HG02763 (cell line): ENCODE measurements around the gene PRAC2.

Source experiments
- ATAC-seq: cut with Tn5 transposase; IDR thresholded peaks from one replicate; pipeline ENCODE4 v1.9.1; 2021; ENCODE audit warnings: mild to moderate bottlenecking, moderate library complexity; ENCODE audit not compliant: unreplicated experiment

The PRAC2 gene

DNA sequence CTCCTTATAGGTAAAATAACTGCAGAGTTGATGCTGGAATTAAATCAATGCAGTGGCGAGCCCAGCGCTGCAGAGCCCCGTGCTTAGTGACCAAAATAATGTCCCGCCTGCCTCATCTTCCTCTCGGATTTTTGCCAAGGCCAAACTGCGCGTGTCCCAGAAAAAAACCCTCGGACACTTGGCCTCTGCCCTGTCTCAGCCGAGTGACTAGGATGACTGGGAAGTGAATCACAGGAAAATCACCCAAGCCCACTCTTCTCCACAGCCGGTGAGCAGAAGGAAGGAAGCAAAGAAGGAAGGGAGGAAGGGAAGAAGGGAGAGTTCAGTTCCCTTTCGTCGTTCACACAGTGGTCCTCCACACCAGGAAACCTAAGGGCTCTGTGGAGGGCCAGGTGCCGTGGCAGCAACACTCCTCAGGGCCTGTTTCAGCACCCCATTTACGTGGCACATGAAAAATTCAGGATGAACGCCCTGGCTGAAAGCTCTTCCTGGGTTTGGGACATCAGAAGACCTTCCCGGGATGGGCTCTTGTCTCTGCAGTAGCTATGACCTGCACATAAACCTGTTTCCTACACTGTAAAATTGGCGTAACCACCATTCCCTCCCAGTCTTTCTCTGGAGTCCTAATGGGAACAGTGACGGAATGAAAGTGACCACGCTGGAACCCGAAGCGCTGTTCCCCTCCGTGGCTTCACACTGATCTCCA, 31.0 kb downstream of the PRAC2 start:
- no peak for ATAC-seq

DNA sequence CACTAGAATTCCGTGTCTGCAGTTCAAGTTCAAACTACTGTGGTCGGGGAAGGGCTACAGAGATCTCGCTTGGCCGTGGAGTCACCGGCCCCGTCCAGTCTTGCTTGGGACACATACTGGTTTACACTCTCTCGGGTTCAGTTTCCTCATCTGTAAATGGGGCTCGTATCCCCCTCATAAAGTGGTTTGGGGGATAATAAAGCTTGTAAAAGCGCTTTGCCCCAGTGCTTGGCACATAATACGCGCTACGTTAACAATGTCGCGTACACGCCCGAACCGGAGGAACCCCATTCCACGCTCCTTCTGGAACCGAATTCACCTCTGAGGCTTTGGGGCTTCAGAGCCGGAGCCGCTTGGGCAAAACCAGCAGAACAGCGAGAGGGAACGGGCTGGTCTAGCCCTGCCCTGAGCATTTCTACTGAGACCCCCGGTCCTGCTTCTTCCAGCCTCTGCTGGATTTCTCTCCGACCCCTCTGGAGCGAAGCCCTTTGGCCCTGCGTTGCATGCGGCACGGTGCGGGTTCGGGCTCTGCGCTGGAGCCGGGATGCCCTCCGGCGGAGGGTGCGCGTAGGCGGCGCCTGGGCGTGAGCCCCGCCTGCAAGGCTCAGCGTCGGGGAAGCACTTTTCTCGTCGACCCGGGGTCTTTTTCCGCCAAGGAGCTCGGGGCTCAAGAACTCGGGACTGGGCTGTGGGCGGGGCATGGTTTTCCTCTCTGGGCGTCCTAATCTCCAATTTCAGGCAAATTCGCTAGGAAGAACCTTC, 31.7 kb downstream of the PRAC2 start:
- no peak for ATAC-seq

DNA sequence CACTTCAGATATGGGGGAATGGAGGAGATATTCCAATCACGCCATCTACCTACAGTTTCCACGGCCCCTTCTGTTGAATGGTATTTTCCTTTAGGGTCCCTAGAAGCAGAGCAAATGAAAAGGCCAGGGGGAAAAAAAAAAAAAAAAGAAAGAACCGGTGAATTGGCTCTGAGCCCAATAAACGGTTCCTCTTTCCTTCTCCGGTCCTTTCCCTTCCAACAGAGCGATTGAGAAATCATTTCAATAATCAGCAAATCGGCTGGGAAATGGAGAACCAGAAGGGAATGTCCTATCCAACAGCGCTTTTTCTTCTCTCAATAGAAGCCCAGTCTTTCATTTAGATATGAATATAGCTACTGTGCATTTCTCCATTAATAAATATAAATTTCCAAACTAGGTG, 32.4 kb downstream of the PRAC2 start:
- ATAC-seq: no peak

DNA sequence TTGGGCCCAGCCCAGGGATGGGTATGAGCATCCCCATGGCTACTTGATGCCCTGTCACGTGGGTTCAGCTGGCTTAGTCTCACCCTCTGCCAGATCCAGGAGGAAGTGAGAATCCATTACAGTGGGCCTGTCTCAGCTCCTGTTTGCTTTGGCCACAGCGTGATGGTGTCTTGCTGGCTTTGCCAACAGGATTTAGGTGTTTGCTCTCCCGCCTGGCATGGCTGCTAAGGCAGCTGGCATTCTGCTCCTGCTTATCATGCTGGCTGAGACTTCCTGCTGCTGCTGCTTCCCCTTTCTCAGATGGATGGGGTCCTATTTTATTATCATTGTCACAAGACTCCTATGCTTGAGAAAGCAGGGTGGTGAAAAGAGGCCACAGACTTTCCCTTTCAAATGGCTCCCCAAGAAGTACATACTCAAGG, 33.9 kb downstream of the PRAC2 start:
- no peak for ATAC-seq

DNA sequence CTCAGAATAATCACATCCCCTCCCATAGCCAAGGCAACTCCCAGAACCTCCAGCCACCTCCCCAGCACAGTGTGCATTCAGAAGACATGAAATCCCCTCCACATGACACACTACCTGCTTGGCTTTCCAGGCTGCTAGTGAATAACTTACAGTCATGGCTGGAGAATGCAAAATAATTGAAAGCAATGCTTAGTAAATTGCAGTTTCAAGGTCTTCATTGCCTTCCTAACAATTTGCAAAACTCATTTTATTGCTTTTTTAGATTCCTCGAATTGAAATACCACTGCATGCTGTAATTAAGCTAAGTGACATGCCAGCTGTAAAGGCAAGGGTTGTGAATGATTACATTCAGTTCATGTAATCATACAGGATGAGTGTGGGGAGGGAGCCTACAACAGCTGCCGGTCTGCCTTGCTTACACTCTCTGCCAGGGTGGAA, 34.6 kb downstream of the PRAC2 start:
- no peak for ATAC-seq

DNA sequence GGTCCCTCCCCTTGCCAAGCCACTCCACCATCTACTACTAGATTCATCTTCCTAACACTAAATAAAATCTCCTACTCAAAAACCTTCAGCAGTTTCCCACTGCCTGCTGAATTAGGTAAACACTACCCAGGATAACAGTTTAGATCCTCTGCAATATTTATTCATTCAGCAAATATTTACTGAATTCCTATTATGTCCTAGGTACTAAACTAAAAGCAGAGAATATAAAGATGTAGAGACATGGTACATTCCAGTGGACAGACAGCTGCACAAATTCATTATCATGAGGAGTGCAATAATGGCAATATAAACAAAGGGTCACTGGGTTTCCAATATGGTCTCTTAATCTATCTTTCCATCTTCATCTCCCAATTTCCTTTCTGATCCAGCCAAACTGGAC, 36.3 kb downstream of the PRAC2 start:
- ATAC-seq: no peak

DNA sequence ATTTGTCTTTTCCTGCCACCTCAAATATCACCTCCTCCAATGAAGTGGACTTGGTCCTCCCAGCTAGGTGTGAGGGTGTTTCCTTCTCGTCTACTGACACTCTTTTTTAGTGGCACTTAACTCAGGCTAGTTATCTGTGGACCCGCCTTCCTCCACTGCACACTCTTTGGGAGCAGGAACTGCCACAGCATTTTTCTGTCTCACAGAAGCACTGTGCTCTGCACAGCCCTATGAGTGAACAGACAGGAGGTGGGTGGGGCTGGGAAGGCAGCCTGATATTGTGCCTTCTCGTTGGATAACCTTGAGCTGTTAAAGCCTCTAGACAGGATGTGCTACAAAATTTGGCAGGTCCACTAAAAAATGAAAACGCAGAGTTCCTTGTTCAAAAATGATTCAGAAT, 37.4 kb downstream of the PRAC2 start:
- ATAC-seq: no peak

DNA sequence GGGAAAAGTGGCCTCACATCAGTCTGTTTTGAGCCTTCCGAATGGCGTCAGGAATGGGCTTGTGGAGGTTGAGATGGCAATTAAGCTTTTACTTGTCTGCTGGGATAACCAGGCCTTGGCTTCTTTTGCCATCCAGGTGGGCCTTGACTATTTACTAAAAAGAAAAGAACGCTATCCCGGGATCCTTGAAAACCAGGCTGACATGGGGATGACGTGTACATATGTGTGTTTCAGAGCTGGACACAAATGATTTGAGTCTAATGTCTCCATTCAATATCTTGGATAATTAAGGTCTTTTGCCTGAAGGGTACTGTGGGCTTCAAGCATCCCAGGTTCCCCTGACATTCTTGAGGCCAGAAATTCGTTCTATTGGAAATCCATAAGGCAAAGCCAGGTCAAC, 38.1 kb downstream of the PRAC2 start:
- ATAC-seq: no peak

DNA sequence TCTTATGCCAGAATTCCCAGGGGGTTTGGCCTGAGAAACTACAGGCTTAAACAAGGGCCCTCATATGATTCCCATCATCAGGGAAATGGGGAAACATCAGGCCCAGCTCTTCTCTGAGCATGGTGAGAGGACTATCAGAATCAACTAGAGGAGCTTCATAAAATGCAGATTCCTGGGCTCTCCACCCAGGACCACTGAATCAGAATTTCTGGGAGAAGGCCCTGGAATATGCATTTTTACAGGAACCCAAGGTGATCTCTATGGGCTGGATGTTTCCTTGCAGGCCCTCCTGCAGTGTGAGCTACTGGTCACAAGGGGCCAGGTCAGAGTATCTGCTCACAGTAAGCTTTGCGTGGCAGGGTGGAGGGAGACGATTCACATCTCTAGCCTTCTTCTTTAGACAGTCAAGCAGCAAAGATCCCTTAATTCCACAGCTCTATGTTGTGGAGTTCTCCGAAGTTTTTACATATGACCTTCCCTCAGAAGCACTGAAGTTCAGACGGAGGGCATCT, 44.3 kb downstream of the PRAC2 start:
- ATAC-seq: no peak

DNA sequence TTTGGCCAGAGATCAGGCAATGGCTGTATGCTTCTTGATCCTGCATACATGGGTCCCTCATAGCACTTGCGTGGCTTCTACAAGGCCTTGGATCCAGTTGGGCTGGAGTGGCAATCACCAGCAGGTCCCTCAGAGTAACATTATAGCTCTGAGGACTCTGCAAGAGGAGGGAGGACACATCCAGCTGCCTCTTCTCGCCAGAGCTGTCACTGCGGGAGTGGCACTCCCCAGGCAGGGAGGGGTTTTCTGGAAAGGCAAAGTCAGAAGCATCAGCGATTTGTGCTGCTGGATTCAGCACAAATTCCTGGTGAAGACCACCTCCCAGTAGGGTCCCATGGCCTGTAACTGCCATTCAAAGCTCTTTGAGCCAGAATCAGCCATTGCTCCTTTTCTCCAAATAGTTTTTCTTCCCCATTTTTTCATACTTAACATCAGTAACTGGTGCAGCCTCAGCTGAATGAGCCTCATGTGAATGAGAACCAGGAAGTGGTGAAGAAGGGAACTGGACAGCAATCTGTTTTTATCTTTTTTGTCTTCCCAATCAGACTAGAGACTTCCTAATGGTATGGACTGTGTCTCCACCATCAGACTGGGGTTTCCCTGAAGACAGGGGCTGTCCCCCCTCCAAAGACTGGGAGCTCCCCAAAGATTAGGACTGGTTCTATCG, 46.2 kb downstream of the PRAC2 start:
- no peak for ATAC-seq

DNA sequence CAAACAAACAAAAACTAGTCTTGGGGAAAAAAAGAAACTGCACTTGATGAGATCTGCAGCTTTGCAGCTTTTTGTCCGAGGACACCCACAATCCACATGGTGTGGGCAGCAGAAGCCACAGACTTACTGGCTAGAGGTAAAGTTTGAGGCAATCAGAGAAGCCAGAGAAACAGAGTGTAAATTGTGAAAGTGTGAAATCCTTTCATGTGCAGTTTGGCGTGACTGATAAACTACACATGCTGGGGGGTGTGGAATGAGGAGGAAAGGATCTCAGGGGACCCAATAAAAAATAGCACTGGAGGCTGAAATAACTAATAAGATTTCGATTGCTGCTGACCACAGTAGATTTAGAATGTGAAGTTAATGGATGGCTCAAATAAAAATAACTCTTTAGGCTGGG, 48.0 kb downstream of the PRAC2 start:
- no peak for ATAC-seq

DNA sequence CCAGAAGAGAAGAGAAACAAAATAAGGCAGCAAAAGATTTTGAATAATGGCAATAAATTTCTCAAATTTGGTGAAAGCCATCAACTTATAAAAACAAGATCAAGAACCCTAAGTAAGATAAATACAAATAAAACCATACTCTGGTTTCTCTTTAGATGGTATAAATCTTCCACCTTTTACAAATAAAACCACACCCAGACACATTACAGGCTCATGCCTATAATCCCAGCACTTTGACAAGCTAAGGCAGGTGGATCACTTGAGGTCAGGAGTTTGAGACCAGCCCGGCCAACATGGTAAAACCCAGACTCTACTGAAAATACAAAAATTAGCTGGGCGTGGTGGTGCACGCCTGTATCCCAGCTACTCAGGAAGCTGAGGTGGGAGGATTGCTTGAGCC, 50.3 kb downstream of the PRAC2 start:
- ATAC-seq: no peak
